HepG2 (cell line): ENCODE data around the gene CUL9. TPM values are rescaled to one million over a fixed set of nuclear protein-coding genes. Genes with fewer than 3 reads are reported as not detected.
A peak's percentile ranks its signal among the peaks of the same experiment; 100 is the strongest.

ENCODE experiments used
- ATF1 ChIP-seq: IDR thresholded peaks from 2 replicates; pipeline ENCODE4 v1.6.1; 2016; ENCODE audit warnings: mild to moderate bottlenecking, control low read depth
- BRF2 ChIP-seq: sonication (generic); formaldehyde crosslinking; IDR thresholded peaks from 2 replicates; pipeline ENCODE4 v1.8.1; 2022; ENCODE audit warnings: mild to moderate bottlenecking, missing genetic modification reagents
- CC2D1A ChIP-seq: sonication (generic); formaldehyde crosslinking; IDR thresholded peaks from 2 replicates; pipeline ENCODE4 v1.8.1; 2023; ENCODE audit warnings: mild to moderate bottlenecking, missing genetic modification reagents
- CREB3 ChIP-seq: sonication (generic); formaldehyde crosslinking; IDR thresholded peaks from 2 replicates; pipeline ENCODE4 v1.5.0; 2020; ENCODE audit warnings: missing genetic modification reagents
- GTF3A ChIP-seq: sonication (generic); formaldehyde crosslinking; conservative IDR thresholded peaks from 2 replicates; pipeline ENCODE4 v1.4.0; 2020; ENCODE audit warnings: mild to moderate bottlenecking, missing genetic modification reagents
- IRF9 ChIP-seq: sonication (generic); formaldehyde crosslinking; IDR thresholded peaks from 2 replicates; pipeline ENCODE4 v1.8.0; 2022; ENCODE audit warnings: missing genetic modification reagents, mild to moderate bottlenecking, borderline replicate concordance
- JDP2 ChIP-seq: sonication (generic); formaldehyde crosslinking; IDR thresholded peaks from 2 replicates; pipeline ENCODE4 v1.8.1; 2022; ENCODE audit warnings: missing genetic modification reagents, borderline replicate concordance
- MAF1 ChIP-seq: sonication (generic); formaldehyde crosslinking; IDR thresholded peaks from 2 replicates; pipeline ENCODE4 v1.5.0; 2020; ENCODE audit warnings: missing genetic modification reagents, borderline replicate concordance
- MED8 ChIP-seq: sonication (generic); formaldehyde crosslinking; IDR thresholded peaks from 2 replicates; pipeline ENCODE4 v1.8.1; 2023; ENCODE audit warnings: mild to moderate bottlenecking, missing genetic modification reagents; ENCODE audit not compliant: insufficient replicate concordance
- MYC ChIP-seq: sonication (generic); formaldehyde crosslinking; IDR thresholded peaks from 2 replicates; pipeline ENCODE4 v1.9.0; 2021; ENCODE audit warnings: missing genetic modification reagents, borderline replicate concordance
- NR2F2 ChIP-seq: IDR thresholded peaks from 2 replicates; pipeline ENCODE4 v1.6.1; 2012; ENCODE audit warnings: low read depth, inconsistent platforms, borderline replicate concordance
- POLR2AphosphoS5 ChIP-seq: IDR thresholded peaks from 2 replicates; pipeline ENCODE4 v1.6.1; 2012; ENCODE audit warnings: low read depth, low read length
- SIN3B ChIP-seq: fragments of 150-350 bp; IDR thresholded peaks from 2 replicates; pipeline ENCODE4 v1.6.1; 2014; ENCODE audit warnings: low read length
- ZNF20 ChIP-seq: sonication (generic); formaldehyde crosslinking; IDR thresholded peaks from 2 replicates; pipeline ENCODE4 v1.4.0; 2020; ENCODE audit warnings: mild to moderate bottlenecking, moderate library complexity, missing genetic modification reagents
- ZNF230 ChIP-seq: sonication (generic); formaldehyde crosslinking; IDR thresholded peaks from 2 replicates; pipeline ENCODE4 v1.4.0; 2020; ENCODE audit warnings: mild to moderate bottlenecking, missing genetic modification reagents
- ZNF367 ChIP-seq: sonication (generic); formaldehyde crosslinking; IDR thresholded peaks from 2 replicates; pipeline ENCODE4 v1.4.0; 2020; ENCODE audit warnings: missing genetic modification reagents, borderline replicate concordance
- ZNF572 ChIP-seq: sonication (generic); formaldehyde crosslinking; IDR thresholded peaks from 2 replicates; pipeline ENCODE4 v1.5.1; 2020; ENCODE audit warnings: mild to moderate bottlenecking, missing genetic modification reagents
- ZNF672 ChIP-seq: sonication (generic); formaldehyde crosslinking; IDR thresholded peaks from 2 replicates; pipeline ENCODE4 v1.8.1; 2022; ENCODE audit warnings: missing genetic modification reagents
- ZNF878 ChIP-seq: sonication (generic); formaldehyde crosslinking; IDR thresholded peaks from 2 replicates; pipeline ENCODE4 v1.8.1; 2023; ENCODE audit warnings: mild to moderate bottlenecking, missing genetic modification reagents, moderate library complexity
- polyA plus RNA-seq, 8 experiments: library from polyadenylated mRNA; depleted of rRNA in 3 of 8; stranded (reverse) in 7 of 8; unstranded in 1 of 8; fragments of >200 nt; fragmentation: Illumina TruSeq in 4 of 8; extraction: Trizol in 4 of 8; gene quantifications; 2 replicates each; pipeline versions ENCODE4 v1.2.1 to v1.2.3, GENCODE V29; 2011 to 2016; ENCODE audit warnings: low read depth in 4 of 8, missing spikeins in 1 of 8, mixed read lengths in 1 of 8; ENCODE audit not compliant: insufficient read depth in 1 of 8
- total RNA-seq, 5 experiments: library from RNA; depleted of rRNA; stranded (reverse); fragments of >200 nt; fragmentation: Illumina TruSeq; extraction: Trizol; gene quantifications; 2 replicates each; pipeline ENCODE4 v1.2.3, GENCODE V29; 2016; ENCODE audit warnings: low read depth in 1 of 5
- TF ChIP-seq, protein P1 (sequence below): sonication (generic); formaldehyde crosslinking; IDR thresholded peaks from 2 replicates; pipeline ENCODE4 v1.4.0; 2020; ENCODE audit warnings: missing genetic modification reagents
- TF ChIP-seq, protein P2 (sequence below): sonication (generic); formaldehyde crosslinking; IDR thresholded peaks from 2 replicates; pipeline ENCODE4 v1.9.0; 2022; ENCODE audit warnings: missing genetic modification reagents, mild to moderate bottlenecking, borderline replicate concordance

Gene CUL9
- total and polyA plus RNA-seq, 2 of the 13 experiments (the other 11 are each of a cell fraction or from before 2014, with no cell fraction given): 11.4 to 13.7 TPM

DNA sequence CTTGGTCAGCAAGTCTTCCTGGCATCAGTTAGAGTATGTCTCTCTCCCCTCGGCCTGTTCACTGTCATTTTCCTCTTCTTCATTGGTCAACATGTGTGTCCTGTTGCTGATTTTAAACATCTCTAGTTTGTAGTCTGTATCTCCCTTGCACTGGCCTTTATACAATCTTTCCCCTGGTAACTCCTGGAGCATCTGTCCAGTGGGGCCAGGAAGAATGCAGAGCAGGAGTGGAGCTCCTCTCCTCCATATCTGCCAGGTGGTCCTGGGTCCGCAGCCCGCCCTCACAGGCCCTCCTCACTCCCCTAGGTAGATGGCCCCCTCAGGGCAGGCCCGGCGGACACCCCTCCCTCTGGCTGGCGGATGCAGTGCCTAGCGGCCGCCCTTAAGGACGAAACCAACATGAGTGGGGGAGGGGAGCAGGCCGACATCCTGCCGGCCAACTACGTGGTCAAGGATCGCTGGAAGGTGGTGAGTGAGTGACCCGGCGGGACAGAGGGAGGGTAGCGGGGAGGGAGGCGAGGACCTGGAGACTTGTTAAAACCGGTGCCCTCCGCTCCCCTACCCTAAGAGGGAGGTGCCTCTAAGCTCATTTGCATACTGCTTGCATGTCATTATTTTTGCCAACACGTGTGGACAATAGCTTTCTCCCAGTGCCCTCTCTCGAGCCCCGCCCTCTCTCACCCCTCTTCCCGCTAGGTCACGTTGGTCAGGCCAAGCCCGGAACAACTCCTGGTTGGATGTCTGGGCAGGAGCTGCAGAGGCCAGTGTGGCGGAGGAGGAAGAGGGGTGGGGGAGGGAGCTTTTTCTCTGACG lies 64.5 kb downstream of the CUL9 start (continued):
- TF ChIP-seq GTF3A (CRISPR knock-in tag) (no peak), ZNF572 (CRISPR knock-in tag) (no peak), CREB3 (no peak), ZNF878 (CRISPR knock-in tag) (no peak), SIN3B (no peak), IRF9 (CRISPR knock-in tag) (no peak), ZNF230 (0 out of 2 replicates have a peak, but pooled peaks have one; percentile 2), JDP2 (no peak), POLR2AphosphoS5 (0 out of 2 replicates have a peak, but pooled peaks have one; percentile 26), ATF1 (0 out of 2 replicates have a peak, but pooled peaks have one; percentile 23), ZNF367 (no peak), MAF1 (CRISPR knock-in tag) (no peak), MYC (CRISPR knock-in tag) (0 out of 2 replicates have a peak, but pooled peaks have one; percentile 52), ZNF20 (no peak), MED8 (CRISPR knock-in tag) (peak; percentile 54), BRF2 (CRISPR knock-in tag) (no peak), ZNF672 (CRISPR knock-in tag) (no peak), CC2D1A (no peak), NR2F2 (peak; percentile 18; the same call in 1 of the 2 replicates)
- TF ChIP-seq, protein P1, sequence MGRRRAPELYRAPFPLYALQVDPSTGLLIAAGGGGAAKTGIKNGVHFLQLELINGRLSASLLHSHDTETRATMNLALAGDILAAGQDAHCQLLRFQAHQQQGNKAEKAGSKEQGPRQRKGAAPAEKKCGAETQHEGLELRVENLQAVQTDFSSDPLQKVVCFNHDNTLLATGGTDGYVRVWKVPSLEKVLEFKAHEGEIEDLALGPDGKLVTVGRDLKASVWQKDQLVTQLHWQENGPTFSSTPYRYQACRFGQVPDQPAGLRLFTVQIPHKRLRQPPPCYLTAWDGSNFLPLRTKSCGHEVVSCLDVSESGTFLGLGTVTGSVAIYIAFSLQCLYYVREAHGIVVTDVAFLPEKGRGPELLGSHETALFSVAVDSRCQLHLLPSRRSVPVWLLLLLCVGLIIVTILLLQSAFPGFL: no peak
- TF ChIP-seq, protein P2, sequence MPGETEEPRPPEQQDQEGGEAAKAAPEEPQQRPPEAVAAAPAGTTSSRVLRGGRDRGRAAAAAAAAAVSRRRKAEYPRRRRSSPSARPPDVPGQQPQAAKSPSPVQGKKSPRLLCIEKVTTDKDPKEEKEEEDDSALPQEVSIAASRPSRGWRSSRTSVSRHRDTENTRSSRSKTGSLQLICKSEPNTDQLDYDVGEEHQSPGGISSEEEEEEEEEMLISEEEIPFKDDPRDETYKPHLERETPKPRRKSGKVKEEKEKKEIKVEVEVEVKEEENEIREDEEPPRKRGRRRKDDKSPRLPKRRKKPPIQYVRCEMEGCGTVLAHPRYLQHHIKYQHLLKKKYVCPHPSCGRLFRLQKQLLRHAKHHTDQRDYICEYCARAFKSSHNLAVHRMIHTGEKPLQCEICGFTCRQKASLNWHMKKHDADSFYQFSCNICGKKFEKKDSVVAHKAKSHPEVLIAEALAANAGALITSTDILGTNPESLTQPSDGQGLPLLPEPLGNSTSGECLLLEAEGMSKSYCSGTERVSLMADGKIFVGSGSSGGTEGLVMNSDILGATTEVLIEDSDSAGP: no peak; the same call in 1 of the 2 replicates
